Measurements from ENCODE around the gene MRPL52. TPM values are rescaled to one million over a fixed set of nuclear protein-coding genes. Genes with fewer than 3 reads are reported as not detected.
"Not testable (repeated sequence)": the region's sequence is repeated elsewhere in the genome, so short reads cannot be mapped to it uniquely, and the experiment has no call there.

The MRPL52 gene
- total and polyA plus RNA-seq, 11 donors: 80.4 to 185 (median 107) TPM

DNA sequence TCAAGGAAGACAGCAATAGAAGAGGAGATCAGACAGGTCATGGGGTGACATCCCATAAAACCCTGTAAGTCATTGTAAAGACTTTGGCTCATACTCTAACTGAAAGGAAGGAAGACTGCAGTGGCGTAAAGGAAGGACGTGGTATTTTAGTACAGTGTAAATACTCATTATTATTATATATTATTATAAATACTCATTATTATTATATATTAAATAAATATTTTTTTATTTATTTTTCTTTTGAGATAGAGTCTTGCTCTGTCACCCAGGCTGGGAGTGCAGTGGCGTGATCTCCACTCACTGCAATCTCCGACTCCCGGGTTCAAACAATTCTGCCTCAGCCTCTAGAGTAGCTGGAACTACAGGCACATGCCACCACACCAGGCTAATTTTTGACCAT, 26.7 kb downstream of the MRPL52 start:
- no peak for DNase-seq
- intact Hi-C loops (cut with DNase I): loop anchor here in 5 of 10 donors (10.0 kb wide), 6 partner anchors 82 to 472 kb away; no protein-coding TSS in a partner anchor

DNA sequence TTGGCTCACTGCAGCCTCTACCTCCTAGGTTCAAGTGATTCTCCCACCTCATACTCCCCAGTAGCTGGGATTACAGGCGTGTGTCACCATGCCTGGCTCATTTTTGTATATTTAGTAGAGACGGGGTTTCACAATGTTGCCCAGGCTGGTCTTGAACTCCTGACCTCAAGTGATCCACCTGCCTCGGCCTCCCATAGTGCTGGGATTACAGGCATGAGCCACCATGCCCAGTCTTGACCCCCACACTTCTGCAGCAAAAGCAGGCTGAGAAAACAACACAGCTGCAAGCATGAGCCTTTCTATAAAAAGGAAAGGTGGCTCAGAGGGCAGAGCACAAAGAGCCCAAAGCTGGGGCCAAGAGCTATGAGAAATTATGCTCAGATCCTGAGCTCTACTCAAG, 30.7 kb downstream of the MRPL52 start:
- 87 to 92% (median 91%) methylated on average over 3 of the region's 3 CpGs for WGBS, 4 donors
- intact Hi-C loops (cut with DNase I); H3K4me3 ChIP-seq: not testable (repeated sequence)

More for the DNA sequence above, 26.7 kb downstream of the MRPL52 start:
- peaks cover 0 to 6% (median 0%) of the 10 kb centered on the region in 12 donors for H3K9me3 ChIP-seq
- no peak for ATAC-seq
- H3K4me3 ChIP-seq: no peak overlapping the region
- no peak overlapping the region for H3K27ac ChIP-seq
- TF ChIP-seq POLR2A (IDR thresholded peaks at IDR 0.05): no peak
- TF ChIP-seq, protein P1, sequence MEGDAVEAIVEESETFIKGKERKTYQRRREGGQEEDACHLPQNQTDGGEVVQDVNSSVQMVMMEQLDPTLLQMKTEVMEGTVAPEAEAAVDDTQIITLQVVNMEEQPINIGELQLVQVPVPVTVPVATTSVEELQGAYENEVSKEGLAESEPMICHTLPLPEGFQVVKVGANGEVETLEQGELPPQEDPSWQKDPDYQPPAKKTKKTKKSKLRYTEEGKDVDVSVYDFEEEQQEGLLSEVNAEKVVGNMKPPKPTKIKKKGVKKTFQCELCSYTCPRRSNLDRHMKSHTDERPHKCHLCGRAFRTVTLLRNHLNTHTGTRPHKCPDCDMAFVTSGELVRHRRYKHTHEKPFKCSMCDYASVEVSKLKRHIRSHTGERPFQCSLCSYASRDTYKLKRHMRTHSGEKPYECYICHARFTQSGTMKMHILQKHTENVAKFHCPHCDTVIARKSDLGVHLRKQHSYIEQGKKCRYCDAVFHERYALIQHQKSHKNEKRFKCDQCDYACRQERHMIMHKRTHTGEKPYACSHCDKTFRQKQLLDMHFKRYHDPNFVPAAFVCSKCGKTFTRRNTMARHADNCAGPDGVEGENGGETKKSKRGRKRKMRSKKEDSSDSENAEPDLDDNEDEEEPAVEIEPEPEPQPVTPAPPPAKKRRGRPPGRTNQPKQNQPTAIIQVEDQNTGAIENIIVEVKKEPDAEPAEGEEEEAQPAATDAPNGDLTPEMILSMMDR (IDR thresholded peaks at IDR 0.05): no peak
- WGBS, 4 donors: 93 to 96% (median 94%) methylated on average over 5 of the region's 5 CpGs
- H3K27me3 ChIP-seq: no peaks in the 10 kb centered on the region
- peaks cover 0 to 19% (median 12%) of the 10 kb centered on the region in 12 donors for H3K4me1 ChIP-seq
- no peaks in the 10 kb centered on the region for H3K36me3 ChIP-seq

DNA sequence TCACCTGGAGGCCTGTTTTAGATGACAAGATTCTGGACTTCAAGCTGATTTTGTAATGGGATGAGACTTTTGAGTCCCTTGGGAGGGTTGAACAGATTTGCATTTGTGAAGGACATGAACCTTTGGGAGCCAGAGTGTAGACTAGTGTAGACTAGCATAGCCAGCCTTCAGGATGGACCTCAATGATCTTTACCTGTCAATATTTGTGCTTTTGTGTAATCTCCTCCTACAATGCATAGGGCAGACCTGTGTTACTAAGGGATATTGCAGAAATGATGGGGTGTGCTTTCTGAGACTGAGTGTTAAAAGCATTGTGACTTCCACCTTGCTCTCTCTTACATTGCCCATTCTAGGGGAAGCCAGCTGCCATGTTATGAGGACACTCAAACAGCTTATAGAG, 32.0 kb downstream of the MRPL52 start:
- Histone ChIP-seq H3K36me3 (no peaks in the 10 kb centered on the region), H3K27ac (no peak overlapping the region), H3K27me3 (no peaks in the 10 kb centered on the region), H3K4me3 (no peak overlapping the region), H3K9me3 (peaks cover 0 to 6% (median 0%) of the 10 kb centered on the region in 12 donors), H3K4me1 (peaks cover 0 to 5% (median 0%) of the 10 kb centered on the region in 12 donors)
- TF ChIP-seq, protein P1 (IDR thresholded peaks at IDR 0.05): no peak
- TF ChIP-seq POLR2A (IDR thresholded peaks at IDR 0.05): no peak
- no peak for ATAC-seq
- no peak for DNase-seq
- intact Hi-C loops (cut with DNase I): no loop called here

More for the DNA sequence above, 30.7 kb downstream of the MRPL52 start:
- ATAC-seq, H3K4me1 ChIP-seq, H3K27me3 ChIP-seq, H3K36me3 ChIP-seq, DNase-seq, H3K9me3 ChIP-seq, H3K27ac ChIP-seq: not testable (repeated sequence)

DNA sequence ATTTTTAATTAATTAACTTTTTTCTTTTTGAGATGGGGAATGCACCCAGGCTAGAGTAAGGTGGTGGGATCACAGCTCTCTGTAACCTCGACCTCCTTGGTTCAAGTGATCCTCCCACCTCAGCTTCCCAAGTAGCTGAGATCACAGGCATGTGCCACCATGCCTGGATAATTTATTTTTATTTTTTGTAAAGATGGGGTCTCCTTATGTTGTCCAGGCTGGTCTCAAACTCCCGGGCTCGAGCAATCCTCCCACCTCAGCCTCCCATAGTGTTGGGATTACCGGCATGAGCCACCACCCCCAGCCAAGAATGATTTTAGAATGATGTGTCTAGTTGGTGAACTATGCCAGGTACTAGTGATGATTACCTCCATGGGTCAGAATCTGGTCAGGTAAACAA, 35.3 kb downstream of the MRPL52 start:
- peaks cover 0 to 3% (median under 1%) of the 10 kb centered on the region in 12 donors for H3K4me1 ChIP-seq
- no peak overlapping the region for H3K27ac ChIP-seq
- WGBS, 4 donors: 84 to 93% (median 88%) methylated on average over 4 of the region's 4 CpGs
- no peak for TF ChIP-seq POLR2A (IDR thresholded peaks at IDR 0.05)
- TF ChIP-seq, protein P1 (IDR thresholded peaks at IDR 0.05): no peak
- H3K36me3 ChIP-seq: no peaks in the 10 kb centered on the region
- no peak overlapping the region for H3K4me3 ChIP-seq
- intact Hi-C loops (cut with DNase I): no loop called here
- ATAC-seq (no peak), DNase-seq (no peak)
- H3K27me3 ChIP-seq: no peaks in the 10 kb centered on the region
- no peaks in the 10 kb centered on the region for H3K9me3 ChIP-seq

Measured in heart left ventricle (tissue), 16 donors.